Stimulated activated CD4-positive, alpha-beta T cell treated with anti-CD3 and anti-CD28 coated beads, Interleukin-4, amount 100 ng/mL, for 4 hours (primary cell): ENCODE measurements around the gene DKK2.

ENCODE experiments used
- DNase-seq, 2 experiments: peaks; one replicate each; pipeline ENCODE4 v3.0.0-alpha.2; 2020

The DKK2 gene

GRCh38 chr4:107035819-107036583 lies at the start of gene DKK2:
Gene DKK2, minus strand, starts transcription at chr4:107036313. Its CDS starts 722 bp downstream, at chr4:107035591.
- no peak for DNase-seq

GRCh38 chr4:107077192-107077591 lies 41.1 kb upstream of the DKK2 start:
- DNase-seq: no peak

GRCh38 chr4:107072836-107073736 lies 37.0 kb upstream of the DKK2 start:
- DNase-seq: no peak

GRCh38 chr4:107071108-107071507 lies 35.0 kb upstream of the DKK2 start:
- no peak for DNase-seq

GRCh38 chr4:107069049-107069448 lies 32.9 kb upstream of the DKK2 start:
- DNase-seq: no peak

- DNase-seq: no peak
These were observed 32.0 kb upstream of the DKK2 start for GRCh38 chr4:107068116-107068515.

- DNase-seq: no peak
These were observed 30.5 kb upstream of the DKK2 start for GRCh38 chr4:107066621-107067020.

- DNase-seq: no peak
These were observed 29.1 kb upstream of the DKK2 start for GRCh38 chr4:107065201-107065600.

GRCh38 chr4:107060388-107060787 lies 24.3 kb upstream of the DKK2 start:
- no peak for DNase-seq

GRCh38 chr4:107058828-107059227 lies 22.7 kb upstream of the DKK2 start:
- DNase-seq: no peak

GRCh38 chr4:107050525-107051135 lies 14.5 kb upstream of the DKK2 start:
- DNase-seq: no peak

- DNase-seq: no peak
These were observed 10.1 kb upstream of the DKK2 start for GRCh38 chr4:107046261-107046660.

- no peak for DNase-seq
These were observed 8.1 kb upstream of the DKK2 start for GRCh38 chr4:107044170-107044569.

GRCh38 chr4:107037199-107037584 lies 1.1 kb upstream of the DKK2 start:
- DNase-seq: no peak

GRCh38 chr4:107036584-107037198 lies 578 bp upstream of the DKK2 start:
- DNase-seq: no peak

GRCh38 chr4:107034996-107035818 lies 906 bp downstream of the DKK2 start:
- no peak for DNase-seq

GRCh38 chr4:107034091-107034995 lies 1.8 kb downstream of the DKK2 start:
- DNase-seq: no peak

GRCh38 chr4:107027379-107027778 lies 8.7 kb downstream of the DKK2 start:
- DNase-seq: no peak

GRCh38 chr4:107018344-107018735 lies 17.8 kb downstream of the DKK2 start:
- no peak for DNase-seq

- no peak for DNase-seq
These were observed 18.4 kb downstream of the DKK2 start for GRCh38 chr4:107017443-107018343.
